Ishikawa (cell line): ENCODE data around the gene MAP3K10.

Source experiments
- CEBPB ChIP-seq: IDR thresholded peaks from 2 replicates; pipeline ENCODE4 v1.6.1; 2012
- CREB1 ChIP-seq: IDR thresholded peaks from 2 replicates; pipeline ENCODE4 v1.6.1; 2012; ENCODE audit warnings: low read depth
- EGR1 ChIP-seq: IDR thresholded peaks from 2 replicates; pipeline ENCODE4 v1.6.1; 2012
- EP300 ChIP-seq: IDR thresholded peaks from 2 replicates; pipeline ENCODE4 v1.6.1; 2012; ENCODE audit warnings: borderline replicate concordance
- FOXM1 ChIP-seq: IDR thresholded peaks from 2 replicates; pipeline ENCODE4 v1.6.1; 2012; ENCODE audit warnings: low read depth, borderline replicate concordance
- NFIC ChIP-seq: IDR thresholded peaks from 2 replicates; pipeline ENCODE4 v1.6.1; 2012
- RAD21 ChIP-seq: IDR thresholded peaks from 2 replicates; pipeline ENCODE4 v1.6.1; 2012; ENCODE audit warnings: low read depth
- TAF1 ChIP-seq: IDR thresholded peaks from 2 replicates; pipeline ENCODE4 v1.6.1; 2012; ENCODE audit warnings: low read depth, mild to moderate bottlenecking
- TCF12 ChIP-seq: IDR thresholded peaks from 2 replicates; pipeline ENCODE4 v1.6.1; 2012; ENCODE audit warnings: low read depth
- TEAD4 ChIP-seq: IDR thresholded peaks from 2 replicates; pipeline ENCODE4 v1.6.1; 2012
- YY1 ChIP-seq: IDR thresholded peaks from 2 replicates; pipeline ENCODE4 v1.6.1; 2012; ENCODE audit warnings: low read depth
- ZBTB7A ChIP-seq: IDR thresholded peaks from 2 replicates; pipeline ENCODE4 v1.6.1; 2012; ENCODE audit warnings: low read depth
- TF ChIP-seq, protein P1 (sequence below): IDR thresholded peaks from 2 replicates; pipeline ENCODE4 v1.6.1; 2012; ENCODE audit warnings: low read depth, mild to moderate bottlenecking
- TF ChIP-seq, protein P2 (sequence below): IDR thresholded peaks from 2 replicates; pipeline ENCODE4 v1.6.1; 2012
- TF ChIP-seq, protein P3 (sequence below): IDR thresholded peaks from 2 replicates; pipeline ENCODE4 v1.6.1; 2012

MAP3K10 gene

DNA sequence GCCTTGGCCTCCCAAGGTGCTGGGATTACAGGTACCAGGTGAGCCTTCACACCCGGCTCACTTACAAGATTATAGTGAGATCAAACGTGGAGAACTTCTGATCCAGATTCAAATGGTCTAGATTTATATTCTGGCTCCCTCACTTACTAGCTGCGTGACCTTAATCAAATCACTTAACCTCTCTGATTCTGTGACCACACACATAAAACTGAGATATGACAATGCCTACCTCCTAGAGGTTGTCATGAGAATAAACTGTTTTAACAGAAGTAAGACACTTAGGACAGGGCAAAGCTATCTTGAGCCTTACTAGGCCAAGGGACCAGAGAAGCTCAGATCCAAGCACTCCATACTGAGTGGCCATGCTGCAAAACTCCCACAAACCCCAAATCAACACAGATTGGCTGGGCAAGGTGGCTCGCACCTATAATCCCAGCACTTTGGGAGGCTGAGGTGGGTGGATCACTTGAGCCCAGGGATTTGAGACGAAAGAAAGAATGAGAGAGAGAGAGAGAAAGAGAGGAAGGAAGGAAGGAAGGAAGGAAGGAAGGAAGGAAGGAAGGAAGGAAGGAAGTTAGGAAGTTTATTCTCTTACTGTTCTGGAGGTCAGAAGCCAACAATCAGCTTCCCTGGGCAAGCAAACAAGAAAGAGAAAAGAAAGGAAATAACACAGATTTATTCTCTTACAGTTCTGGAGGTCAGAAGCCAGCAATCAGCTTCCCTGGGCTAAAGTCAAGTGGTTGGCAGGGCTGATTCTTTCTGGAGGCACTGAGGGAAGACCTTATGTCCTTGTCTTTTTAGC lies 46.1 kb upstream of the MAP3K10 start:
- no peak for TF ChIP-seq TCF12
- TF ChIP-seq CEBPB, result no peak
- TF ChIP-seq TEAD4, result no peak
- TF ChIP-seq ZBTB7A, result no peak
- no peak for TF ChIP-seq RAD21
- TF ChIP-seq NFIC, result no peak
- no peak for TF ChIP-seq YY1
- no peak for TF ChIP-seq FOXM1
- TF ChIP-seq CREB1, result no peak
- TF ChIP-seq, protein P1, sequence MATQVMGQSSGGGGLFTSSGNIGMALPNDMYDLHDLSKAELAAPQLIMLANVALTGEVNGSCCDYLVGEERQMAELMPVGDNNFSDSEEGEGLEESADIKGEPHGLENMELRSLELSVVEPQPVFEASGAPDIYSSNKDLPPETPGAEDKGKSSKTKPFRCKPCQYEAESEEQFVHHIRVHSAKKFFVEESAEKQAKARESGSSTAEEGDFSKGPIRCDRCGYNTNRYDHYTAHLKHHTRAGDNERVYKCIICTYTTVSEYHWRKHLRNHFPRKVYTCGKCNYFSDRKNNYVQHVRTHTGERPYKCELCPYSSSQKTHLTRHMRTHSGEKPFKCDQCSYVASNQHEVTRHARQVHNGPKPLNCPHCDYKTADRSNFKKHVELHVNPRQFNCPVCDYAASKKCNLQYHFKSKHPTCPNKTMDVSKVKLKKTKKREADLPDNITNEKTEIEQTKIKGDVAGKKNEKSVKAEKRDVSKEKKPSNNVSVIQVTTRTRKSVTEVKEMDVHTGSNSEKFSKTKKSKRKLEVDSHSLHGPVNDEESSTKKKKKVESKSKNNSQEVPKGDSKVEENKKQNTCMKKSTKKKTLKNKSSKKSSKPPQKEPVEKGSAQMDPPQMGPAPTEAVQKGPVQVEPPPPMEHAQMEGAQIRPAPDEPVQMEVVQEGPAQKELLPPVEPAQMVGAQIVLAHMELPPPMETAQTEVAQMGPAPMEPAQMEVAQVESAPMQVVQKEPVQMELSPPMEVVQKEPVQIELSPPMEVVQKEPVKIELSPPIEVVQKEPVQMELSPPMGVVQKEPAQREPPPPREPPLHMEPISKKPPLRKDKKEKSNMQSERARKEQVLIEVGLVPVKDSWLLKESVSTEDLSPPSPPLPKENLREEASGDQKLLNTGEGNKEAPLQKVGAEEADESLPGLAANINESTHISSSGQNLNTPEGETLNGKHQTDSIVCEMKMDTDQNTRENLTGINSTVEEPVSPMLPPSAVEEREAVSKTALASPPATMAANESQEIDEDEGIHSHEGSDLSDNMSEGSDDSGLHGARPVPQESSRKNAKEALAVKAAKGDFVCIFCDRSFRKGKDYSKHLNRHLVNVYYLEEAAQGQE, result no peak
- no peak for TF ChIP-seq EP300
- TF ChIP-seq, protein P2, sequence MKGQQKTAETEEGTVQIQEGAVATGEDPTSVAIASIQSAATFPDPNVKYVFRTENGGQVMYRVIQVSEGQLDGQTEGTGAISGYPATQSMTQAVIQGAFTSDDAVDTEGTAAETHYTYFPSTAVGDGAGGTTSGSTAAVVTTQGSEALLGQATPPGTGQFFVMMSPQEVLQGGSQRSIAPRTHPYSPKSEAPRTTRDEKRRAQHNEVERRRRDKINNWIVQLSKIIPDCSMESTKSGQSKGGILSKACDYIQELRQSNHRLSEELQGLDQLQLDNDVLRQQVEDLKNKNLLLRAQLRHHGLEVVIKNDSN, result no peak
- TF ChIP-seq TAF1, result no peak
- TF ChIP-seq, protein P3, sequence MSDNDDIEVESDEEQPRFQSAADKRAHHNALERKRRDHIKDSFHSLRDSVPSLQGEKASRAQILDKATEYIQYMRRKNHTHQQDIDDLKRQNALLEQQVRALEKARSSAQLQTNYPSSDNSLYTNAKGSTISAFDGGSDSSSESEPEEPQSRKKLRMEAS, result no peak
- TF ChIP-seq EGR1, result no peak

DNA sequence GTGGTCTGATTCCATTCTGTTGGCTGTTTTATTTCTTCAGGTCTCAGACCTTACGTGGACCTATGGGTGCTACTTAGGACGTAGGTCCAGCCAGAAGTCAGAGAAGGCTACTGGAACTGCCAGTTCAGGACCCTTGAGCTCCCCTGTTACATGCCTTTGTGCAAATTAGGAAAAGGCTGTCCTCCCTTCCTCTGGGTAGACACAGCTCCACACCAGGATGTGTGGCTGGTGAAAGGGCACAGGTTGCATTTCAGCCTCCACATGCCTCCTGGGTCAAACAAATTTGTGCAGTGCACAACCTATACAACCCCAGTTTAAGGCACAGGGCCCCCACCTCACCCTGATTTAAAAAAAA lies 43.9 kb upstream of the MAP3K10 start:
- TF ChIP-seq YY1, result no peak
- no peak for TF ChIP-seq TAF1
- no peak for TF ChIP-seq ZBTB7A
- no peak for TF ChIP-seq CREB1
- no peak for TF ChIP-seq NFIC
- no peak for TF ChIP-seq EGR1
- TF ChIP-seq, protein P1, result no peak

DNA sequence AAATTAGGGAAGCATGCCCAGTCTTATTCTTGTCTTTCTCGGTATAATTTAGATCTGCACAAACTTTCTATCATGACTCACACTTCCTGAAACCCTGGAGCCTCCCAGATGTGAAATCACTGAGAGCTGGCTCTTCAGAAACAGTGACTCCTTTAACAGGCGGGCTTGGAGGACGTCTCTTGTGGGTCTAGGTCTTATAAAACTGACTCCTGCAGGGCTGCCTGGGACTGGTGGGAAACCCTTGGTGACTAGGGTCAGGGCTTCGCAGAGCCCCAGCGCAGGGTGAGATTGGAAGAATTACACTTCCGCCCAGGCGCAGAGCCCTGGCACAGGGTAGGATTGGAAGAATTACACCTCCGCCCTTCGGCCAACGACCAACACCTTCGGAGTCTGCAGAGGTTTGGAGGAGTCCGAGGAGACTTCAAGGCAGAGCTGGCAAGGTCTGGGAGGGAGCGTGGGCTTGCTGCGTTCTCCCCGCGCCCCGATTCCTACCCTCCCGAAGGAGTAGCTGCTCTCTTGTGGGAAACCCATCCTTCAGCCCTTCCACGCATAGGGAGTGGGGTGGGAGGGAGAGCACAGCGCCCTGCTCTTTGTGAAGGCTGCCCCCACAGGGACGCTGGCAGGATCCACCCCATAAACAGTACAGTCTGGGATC lies 43.4 kb upstream of the MAP3K10 start:
- TF ChIP-seq EP300, result no peak
- no peak for TF ChIP-seq TCF12
- no peak for TF ChIP-seq TAF1
- TF ChIP-seq YY1, result no peak
- TF ChIP-seq, protein P3, result no peak
- TF ChIP-seq FOXM1, result no peak
- TF ChIP-seq CEBPB, result no peak
- no peak for TF ChIP-seq NFIC
- no peak for TF ChIP-seq CREB1
- TF ChIP-seq, protein P2, result no peak
- no peak for TF ChIP-seq TEAD4
- no peak for TF ChIP-seq RAD21
- no peak for TF ChIP-seq EGR1
- TF ChIP-seq ZBTB7A, result no peak
- TF ChIP-seq, protein P1, result no peak

DNA sequence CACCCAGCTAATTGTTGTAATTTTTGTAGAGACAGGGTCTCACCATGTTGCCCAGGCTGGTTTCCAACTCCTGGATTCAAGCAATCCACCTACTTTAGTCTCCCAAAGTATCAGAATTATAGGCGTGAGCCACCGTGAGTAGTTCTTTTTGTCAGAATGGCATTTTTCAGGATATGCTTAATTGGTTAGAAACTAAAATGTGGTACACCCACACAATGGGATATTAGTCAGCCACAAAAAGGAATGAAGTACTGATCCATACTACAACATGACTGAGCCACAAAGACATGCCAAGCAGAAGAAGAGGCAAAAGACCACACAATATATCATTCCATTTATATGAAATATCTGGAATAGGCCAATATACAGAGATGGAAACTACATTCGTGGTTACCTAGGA lies 41.7 kb upstream of the MAP3K10 start:
- TF ChIP-seq TCF12, result no peak
- TF ChIP-seq CREB1, result no peak
- no peak for TF ChIP-seq NFIC
- no peak for TF ChIP-seq YY1
- no peak for TF ChIP-seq TEAD4
- TF ChIP-seq, protein P1, result no peak
- TF ChIP-seq TAF1, result no peak
- TF ChIP-seq, protein P3, result no peak
- no peak for TF ChIP-seq ZBTB7A
- no peak for TF ChIP-seq CEBPB
- TF ChIP-seq, protein P2, result no peak
- no peak for TF ChIP-seq FOXM1
- no peak for TF ChIP-seq EGR1
- no peak for TF ChIP-seq RAD21
- TF ChIP-seq EP300, result no peak
